ENCODE data around the gene TLCD2.
"Not testable (repeated sequence)": the region's sequence is repeated elsewhere in the genome, so short reads cannot be mapped to it uniquely, and the experiment has no call there.

Gene TLCD2

DNA sequence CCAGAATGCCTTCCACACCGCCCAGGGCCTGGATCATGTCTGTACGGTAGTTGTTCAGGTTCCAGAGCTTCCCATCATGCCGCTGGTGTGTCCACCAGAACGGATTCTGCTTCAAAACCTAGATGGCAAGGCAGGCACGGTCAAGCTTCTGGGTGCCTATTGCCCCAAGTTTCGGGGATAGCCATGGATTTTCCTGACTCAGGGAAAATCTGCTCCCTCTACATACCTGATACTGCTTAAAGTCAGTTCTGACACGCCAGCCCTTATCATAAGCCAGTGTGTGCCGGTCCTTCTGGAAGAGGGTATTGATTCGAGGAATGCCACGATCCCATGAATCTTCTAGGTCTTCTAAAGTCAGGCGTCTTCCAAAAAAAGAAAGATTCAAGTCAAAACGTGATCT, 49.1 kb downstream of the TLCD2 start:
- DNase-seq = no peak
- TF ChIP-seq GATA1 (IDR thresholded peaks at IDR 0.05; ENCODE audit: low read depth, low read length) = no peak

DNA sequence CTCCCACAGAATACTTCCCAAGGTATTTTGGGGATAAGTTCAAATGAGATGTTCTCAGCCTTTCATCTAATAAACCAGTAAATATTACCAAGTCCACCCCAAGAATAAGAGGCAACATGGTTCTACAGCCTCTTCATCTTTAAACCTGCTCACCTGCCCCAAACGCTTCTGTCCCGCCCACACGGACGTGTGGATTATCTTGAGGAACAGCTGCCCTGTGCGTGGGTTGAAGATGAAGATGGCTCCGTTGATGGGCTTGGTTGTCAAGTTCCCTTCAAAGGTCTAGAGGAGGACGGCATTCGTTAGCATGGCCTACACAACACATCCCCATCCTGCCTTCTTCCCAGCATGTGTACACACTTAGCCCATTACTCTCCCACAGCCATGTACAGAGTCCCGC, 52.1 kb downstream of the TLCD2 start:
- no peak for TF ChIP-seq POLR2A (IDR thresholded peaks at IDR 0.05; ENCODE audit: low read length)
- TF ChIP-seq GATA1 (IDR thresholded peaks at IDR 0.05; ENCODE audit: low read depth, low read length) = no peak
- DNase-seq = no peak

- no peak for DNase-seq
- TF ChIP-seq POLR2A (IDR thresholded peaks at IDR 0.05; ENCODE audit: low read length) (no peak), GATA1 (IDR thresholded peaks at IDR 0.05; ENCODE audit: low read depth, low read length) (no peak)
Observed at GRCh38 chr17:1653735-1654134, 56.4 kb downstream of the TLCD2 start.

GRCh38 chr17:1652794-1653193, 57.4 kb downstream of the TLCD2 start:
- not testable (repeated sequence) for DNase-seq

Measured in erythroblast (primary cell).